ENCODE data around the gene PTGDS.

DNA sequence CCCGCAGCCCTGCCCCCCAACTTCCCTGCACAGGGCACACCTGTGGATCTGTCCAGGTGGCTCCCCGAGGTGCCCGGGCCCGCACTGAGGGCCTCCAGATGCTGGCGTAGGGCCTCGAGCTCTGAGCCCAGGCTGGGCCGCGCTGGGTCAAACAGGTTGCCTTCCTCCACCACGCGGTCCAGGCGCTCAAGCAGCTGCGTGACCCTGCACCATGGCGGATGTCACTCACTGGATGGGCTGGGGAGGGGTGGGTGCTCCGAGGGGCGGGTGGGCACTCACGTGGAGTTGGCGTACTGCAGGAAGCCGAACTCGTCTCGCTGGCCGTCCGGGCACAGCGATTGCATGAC is 45.3 kb downstream of the PTGDS start:
- TF ChIP-seq CTCF (IDR thresholded peaks at IDR 0.05) (no peak), ZFX (IDR thresholded peaks at IDR 0.05; ENCODE audit: borderline replicate concordance) (no peak)
